GM21723 (cell line): ENCODE measurements around the gene DFFB.

ENCODE experiments used
- ATAC-seq: cut with Tn5 transposase; IDR thresholded peaks from one replicate; pipeline ENCODE4 v1.9.1; 2021; ENCODE audit warnings: mild to moderate bottlenecking, moderate library complexity; ENCODE audit not compliant: unreplicated experiment

DFFB gene

DNA sequence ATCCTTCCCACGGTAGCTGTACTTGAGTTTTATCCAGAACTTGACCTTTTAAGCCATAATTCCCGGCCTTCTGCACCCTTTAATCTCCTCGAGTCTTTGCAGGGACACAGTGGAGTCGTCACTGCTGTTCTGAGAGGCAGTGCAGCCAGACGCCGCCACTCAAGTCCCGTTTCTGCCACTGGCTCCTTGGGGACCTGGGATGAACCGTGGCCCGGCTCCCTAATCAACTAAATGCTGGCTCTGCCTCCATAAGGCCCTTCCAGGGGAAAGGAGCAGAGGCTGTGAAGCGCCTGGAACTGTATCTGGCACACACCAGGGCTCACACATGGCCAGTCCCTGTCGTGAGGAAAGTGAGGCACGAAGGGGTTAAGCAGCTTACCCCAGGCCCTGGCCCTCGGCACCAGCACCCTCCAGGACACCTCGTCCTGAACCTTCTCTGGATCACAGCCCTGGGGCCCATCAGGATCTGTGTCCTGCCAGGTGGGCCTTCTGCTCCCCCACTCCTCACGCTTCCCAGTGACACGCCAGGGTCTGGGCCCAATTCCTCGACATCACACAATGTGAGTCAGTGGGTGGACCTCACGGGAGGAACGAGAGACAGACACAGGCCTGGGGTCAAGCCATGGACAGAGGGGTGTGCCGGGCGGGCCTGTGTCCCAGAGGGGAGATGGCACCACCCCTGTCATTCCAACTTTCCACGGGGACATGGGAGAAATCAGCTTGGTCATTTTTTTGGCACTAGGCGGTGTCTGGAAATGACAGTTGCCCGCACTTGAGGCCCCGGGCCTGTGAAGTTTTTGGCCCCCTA is 66.3 kb downstream of the DFFB start:
- ATAC-seq = no peak

DNA sequence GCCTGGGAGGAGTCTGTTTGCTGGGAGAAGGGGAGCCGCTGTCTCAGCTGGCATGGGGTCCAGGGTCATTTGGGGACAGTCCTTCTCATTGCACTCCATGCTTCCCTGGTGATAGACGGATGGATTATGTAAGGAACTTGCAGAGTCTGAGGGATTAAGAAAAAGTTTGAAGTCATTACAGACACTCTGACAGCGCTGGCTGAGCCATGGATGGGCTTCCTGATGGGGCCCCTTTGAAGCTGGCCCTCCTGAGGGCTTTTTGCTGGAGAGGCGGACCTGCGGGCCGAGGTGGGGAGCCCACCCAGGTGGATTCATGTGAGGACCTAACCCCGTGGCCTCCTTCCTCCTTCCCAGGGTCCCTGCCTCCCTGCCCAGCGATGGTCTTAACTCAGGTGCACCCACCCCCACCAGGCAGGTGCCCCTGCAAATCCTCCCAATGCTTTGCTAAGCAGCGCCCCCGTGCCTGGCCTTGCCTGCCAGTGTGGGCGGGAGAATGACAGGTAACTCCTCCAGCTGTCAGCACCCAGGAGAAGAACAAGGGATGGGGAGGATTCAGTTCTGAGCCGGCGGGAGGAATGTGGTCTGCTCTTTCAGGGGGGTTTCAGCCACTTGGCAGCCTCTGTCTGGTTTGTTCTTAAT is 67.0 kb downstream of the DFFB start:
- no peak for ATAC-seq

DNA sequence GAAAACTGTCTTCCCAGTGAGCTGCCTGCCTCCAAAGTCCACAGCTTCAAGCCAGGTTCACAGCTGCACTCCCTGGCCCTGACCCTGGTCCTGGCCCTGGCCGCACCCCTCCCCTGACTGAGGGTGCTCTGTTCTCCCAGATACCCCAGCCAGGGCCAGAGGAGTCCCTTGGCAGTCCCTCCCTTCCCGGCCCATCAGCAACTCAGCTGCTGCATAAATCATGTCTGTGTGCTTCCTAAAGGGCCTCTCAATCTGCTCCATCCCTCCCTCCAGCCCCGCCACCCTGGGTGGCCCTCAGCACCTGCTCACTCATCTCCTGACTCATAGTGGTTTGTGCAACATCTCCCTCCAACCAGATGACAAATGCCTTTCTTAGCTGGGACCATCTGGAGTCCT is 67.5 kb downstream of the DFFB start:
- ATAC-seq = no peak

DNA sequence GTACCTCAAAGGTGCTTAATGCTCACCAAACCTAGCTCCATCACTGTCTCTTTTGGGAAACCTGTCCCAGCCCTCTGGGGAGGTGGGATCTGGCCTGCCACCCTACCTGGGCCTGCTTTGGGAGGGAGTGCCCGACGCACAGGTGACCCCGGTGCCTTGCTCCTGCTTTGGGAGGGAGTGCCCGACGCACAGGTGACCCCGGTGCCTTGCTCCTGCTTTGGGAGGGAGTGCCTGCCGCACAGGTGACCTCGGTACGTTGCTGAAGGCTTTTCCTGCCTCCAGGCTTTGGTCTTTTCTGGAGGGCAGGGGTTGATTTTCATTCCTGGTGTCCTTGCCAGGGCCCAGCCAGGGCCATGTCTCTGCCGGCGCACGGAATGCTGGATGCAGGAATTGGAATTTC is 68.0 kb downstream of the DFFB start:
- no peak for ATAC-seq

DNA sequence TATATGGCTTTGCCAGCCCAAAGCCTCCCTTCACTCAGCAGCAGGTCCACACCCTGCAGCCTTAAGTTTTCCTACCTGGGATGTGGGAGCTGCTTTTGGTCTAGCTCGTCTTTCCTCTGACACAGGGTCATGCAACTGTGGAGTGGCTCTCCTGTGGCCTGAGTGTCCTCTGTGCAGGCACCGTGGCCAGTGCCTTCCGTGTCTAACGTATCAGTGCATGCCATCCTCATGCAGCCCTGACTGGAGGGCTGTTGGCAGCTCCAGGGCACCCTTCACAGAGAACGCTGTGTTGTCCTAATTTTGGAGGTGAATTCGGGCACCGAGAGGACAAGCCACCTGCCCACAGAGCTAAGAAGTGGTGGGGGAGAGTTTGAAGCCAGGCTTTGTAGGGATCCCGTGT is 68.5 kb downstream of the DFFB start:
- no peak for ATAC-seq

DNA sequence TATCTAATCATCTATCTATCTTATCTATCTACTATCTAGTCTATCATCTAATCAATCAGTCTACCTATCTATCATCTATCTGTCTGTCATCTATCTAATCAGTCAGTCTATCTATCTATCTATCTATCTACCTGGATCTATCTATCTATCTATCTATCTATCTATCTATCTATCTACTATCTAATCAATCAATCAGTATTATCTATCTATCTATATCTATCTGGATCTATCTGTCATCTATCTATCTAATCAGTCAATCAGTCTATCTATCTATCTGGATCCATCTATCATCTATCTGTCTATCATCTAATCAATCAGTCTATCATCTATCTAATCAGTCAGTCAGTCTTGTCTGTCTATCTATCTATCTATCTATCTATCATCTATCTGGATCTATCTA is 69.7 kb downstream of the DFFB start:
- no peak for ATAC-seq

DNA sequence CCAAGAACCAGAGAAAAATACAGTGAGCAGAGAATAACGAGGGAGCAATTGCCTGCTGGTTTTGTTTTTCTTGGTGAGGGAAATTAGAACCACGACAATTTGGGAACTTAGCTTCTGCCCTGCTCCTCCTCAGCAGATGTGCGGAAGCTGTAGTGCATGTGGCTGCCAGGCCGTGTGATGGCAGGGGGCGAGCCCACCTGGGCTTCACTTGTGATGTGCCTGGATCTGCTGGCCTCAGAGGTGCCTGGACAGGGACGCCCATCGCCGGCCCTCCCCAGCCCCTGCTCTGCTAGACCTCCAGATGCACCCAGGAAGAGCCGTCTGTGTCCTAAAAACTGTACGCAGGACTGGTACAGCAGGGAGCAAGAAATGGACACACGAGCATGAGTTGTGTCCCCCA is 71.3 kb downstream of the DFFB start:
- ATAC-seq = no peak

DNA sequence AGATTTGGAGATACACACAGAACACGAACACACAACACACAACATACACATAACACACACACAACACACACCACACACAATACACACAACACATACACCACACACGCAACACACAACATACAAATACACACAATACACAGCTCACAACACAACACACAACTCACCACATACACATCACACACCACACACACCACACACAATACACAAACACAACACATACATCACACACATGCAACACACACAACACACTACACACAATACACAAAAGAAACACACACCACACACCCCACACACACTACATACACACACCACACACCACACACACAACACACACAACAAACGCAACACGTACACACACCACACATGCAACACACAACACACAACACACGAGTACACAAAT is 71.8 kb downstream of the DFFB start:
- no peak for ATAC-seq

DNA sequence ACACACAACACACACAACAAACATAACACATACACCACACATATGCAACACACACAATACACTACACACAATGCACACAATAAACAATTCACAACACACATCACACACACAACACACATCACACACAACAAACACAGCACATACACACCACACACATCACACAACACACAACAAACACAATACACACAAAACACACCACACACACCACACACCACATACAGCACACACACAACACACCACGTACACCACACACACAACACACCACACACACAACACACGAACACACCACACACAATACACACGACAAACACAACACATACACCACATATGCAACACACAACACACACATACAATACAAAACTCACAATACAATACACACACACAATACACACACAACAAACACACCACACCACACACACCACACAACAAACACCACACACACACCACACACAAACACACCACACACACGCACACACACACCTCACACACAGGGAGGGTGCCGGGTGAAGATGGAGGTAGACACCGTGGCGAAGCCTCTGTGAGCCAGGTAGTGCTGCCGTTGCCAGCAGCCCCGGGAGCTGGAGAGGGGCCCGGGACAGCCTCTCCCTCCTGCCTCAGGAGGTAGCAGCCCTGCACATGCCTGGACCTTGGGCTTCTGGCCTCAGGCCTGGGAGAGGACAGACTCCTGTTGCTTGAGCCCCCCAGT is 73.2 kb downstream of the DFFB start:
- ATAC-seq = no peak

DNA sequence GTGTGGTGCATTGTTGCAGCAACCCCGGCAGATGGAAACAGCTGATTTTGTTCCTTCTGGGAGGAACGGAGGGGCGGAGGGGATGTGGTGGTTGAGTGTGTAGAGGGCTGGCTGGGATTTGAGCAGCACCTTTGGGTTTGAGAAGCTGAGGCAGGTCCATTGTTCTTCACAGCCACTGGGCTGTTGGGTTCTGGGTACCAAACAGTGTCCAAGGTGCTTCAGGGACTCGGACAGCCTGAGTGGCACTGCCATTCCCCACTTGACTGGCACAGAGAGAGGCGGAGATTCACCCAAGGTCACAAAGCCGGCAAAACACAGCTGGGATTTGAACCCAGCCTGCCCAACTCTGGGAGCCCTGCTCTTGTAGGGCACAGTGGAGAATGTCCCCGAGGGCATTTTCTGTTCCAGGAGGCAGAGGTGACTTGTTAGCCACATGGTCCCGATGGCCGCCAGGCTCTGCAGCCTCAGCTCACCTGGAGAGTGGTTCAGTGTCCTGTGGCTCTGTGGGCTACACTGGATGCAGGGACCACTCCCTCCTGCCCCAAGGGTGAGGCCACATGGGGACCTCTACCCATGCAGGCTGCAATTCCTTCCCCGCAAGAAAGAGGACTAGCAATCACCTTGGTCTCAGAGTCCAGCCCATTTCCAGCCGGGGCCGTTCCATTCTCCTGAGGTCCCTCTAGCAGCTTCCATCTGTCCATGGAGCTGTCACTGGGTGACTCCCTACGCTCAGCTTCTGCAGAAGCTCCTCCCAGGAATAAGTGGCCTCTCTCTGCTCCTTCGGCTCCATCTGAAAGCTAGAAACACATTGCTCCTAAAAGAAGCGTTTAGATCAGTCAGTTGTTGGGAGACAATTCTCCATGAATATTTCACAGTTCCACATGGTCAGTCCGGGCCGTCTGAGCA is 74.0 kb downstream of the DFFB start:
- ATAC-seq = no peak

DNA sequence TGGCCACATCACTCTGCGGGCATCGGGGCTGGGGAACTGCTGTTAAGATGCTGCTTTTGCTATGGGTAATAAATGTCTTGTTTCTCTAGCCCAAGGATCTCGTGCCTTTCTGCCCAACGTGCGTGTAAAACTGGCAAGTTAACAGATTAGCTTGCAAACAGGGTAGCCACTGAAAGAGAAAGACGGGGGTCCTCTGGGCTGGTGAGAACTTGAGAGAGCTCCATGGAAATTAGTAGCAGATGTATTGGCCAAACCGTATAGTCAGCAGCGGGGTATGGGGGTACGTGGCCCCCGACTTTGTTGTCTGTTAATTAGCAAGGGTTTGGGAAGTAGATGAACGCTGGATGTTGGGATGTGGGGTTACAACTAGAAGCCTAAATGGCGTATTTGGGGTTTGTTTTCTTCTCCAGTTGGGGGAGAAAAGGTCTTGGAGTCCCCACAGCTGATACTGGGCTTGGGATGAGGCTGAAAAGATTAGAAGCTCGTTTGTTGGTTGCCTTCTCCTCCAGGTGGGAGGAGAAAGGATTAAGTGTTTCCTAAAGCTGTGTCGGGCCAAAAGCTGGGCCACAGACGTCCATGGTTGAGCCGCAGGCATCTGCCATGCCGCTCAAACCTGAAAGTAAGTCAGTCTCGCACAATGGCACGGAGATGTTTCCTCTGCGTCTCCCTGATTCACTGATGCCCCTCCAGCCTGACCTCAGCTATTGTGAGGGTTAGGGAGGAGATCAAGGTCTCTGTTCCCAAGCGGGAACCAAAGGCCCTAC is 75.1 kb downstream of the DFFB start:
- ATAC-seq = no peak
